Lung (tissue), 12 donors: ENCODE measurements around the gene HFM1. TPM values are rescaled to one million over a fixed set of nuclear protein-coding genes. Genes with fewer than 3 reads are reported as not detected.

Experiments
- ATAC-seq: fragments of 200-7000 bp; cut with Tn5 transposase; one replicate; pipeline ENCODE4 v1.9.1; 2020; ENCODE audit warnings: moderate number of reproducible peaks; ENCODE audit not compliant: insufficient read depth, low FRiP score
- DNase-seq, 3 donors: peaks; one replicate each; pipeline ENCODE4 v3.0.0-alpha.2; 2013 to 2017
- H3K27ac ChIP-seq, 2 donors: one replicate each; pipeline ENCODE4 v1.5.1; 2013; ENCODE audit warnings: mild to moderate bottlenecking in 2 of 2, moderate library complexity in 2 of 2, control low read depth in 1 of 2, inconsistent platforms in 1 of 2, low read depth in 1 of 2, low read length in 1 of 2
- H3K27me3 ChIP-seq, 3 donors: one replicate each; pipeline ENCODE4 v1.5.1; 2013; ENCODE audit warnings: low read length in 2 of 3; ENCODE audit not compliant: control insufficient read depth in 3 of 3, insufficient read depth in 3 of 3
- H3K36me3 ChIP-seq, 4 donors: one replicate each; pipeline ENCODE4 v1.5.1; 2013; ENCODE audit warnings: low read length in 4 of 4, mild to moderate bottlenecking in 1 of 4, moderate library complexity in 1 of 4; ENCODE audit not compliant: control insufficient read depth in 4 of 4, insufficient read depth in 4 of 4
- H3K4me1 ChIP-seq, 5 donors: one replicate each; pipeline ENCODE4 v1.5.1; 2013; ENCODE audit warnings: low read length in 5 of 5, mild to moderate bottlenecking in 2 of 5, moderate library complexity in 1 of 5; ENCODE audit not compliant: control insufficient read depth in 5 of 5, insufficient read depth in 5 of 5
- H3K4me3 ChIP-seq: one replicate; pipeline ENCODE4 v1.5.1; 2013; ENCODE audit warnings: mild to moderate bottlenecking, control low read depth, moderate library complexity
- H3K9ac ChIP-seq, 2 donors: one replicate each; pipeline ENCODE4 v1.5.1; 2013; ENCODE audit warnings: low read length in 2 of 2, control low read depth in 1 of 2; ENCODE audit not compliant: insufficient read depth in 1 of 2
- H3K9me3 ChIP-seq, 4 donors: one replicate each; pipeline ENCODE4 v1.5.1; 2013; ENCODE audit warnings: low read length in 3 of 4, mild to moderate bottlenecking in 1 of 4, moderate library complexity in 1 of 4; ENCODE audit not compliant: control insufficient read depth in 4 of 4, insufficient read depth in 3 of 4
- CTCF ChIP-seq: IDR thresholded peaks from 2 replicates; pipeline ENCODE4 v1.5.1; 2012; ENCODE audit warnings: mild to moderate bottlenecking; ENCODE audit errors: control extremely low read depth, extremely low read depth
- WGBS, 2 donors: extraction: QIAGEN DNeasy Blood & Tissue Kit; methylation state at CpG; one replicate each; pipeline ENCODE4 v1.1.7; 2013; 5-methylcytosine and 5-hydroxymethylcytosine counted together
- polyA plus RNA-seq, 2 donors: library from polyadenylated mRNA; stranded (reverse); fragments of 200-250 nt; gene quantifications; one replicate each; pipeline ENCODE4 v1.2.1, GENCODE V29; 2013
- total RNA-seq, 2 donors: library from RNA; depleted of rRNA in 1 of 2; stranded (reverse); fragments of >200 nt in 1 of 2; gene quantifications; one replicate each; pipeline ENCODE4 v1.2.1, GENCODE V29; 2014 to 2021
- donor health status: control.
- donor health status: control.
- donor health status: Bipolar disorder and iron deficiency.
- donor health status: healthy.
- donor health status: DM: yes; HTN: yes; CAD: no.

HFM1 gene
- total and polyA plus RNA-seq, 4 donors, result 0.16 to 8.0 (median 0.80) TPM

DNA sequence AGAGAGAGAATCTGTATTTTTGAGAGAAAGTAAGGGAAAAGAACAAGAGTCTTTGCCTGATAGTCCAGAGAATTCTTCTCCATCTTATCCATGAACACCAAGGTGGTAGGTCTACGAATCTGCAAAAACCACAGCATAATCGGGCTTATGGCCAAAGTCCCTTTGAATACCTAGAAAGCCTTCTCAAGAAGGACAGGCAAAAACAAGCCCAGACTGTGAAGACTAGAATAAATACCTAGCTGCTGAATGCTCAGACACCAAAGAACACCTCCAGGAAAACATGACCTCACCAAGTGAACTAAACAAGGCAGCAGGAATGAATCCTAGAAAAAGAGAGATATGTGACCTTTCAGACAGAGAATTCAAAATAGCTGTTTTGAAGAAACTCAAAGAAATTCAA lies 79.2 kb downstream of the HFM1 start:
- no peak for ATAC-seq
- 92 to 93% methylated on average over 2 of the region's 2 CpGs for WGBS, 2 donors
- Histone ChIP-seq H3K4me1 (no peaks in the 10 kb centered on the region), H3K4me3 (no peak overlapping the region), H3K9ac (no peak overlapping the region), H3K9me3 (peaks cover 0 to 3% (median 0%) of the 10 kb centered on the region in 4 donors), H3K27ac (no peak overlapping the region), H3K27me3 (no peaks in the 10 kb centered on the region), H3K36me3 (peaks cover 0 to 15% (median 4%) of the 10 kb centered on the region in 4 donors)
- TF ChIP-seq CTCF, result no peak
- no peak for DNase-seq

GRCh38 chr1:91314643-91315042 lies 90.0 kb downstream of the HFM1 start:
- peaks cover 0 to 2% (median 0%) of the 10 kb centered on the region in 4 donors for H3K9me3 ChIP-seq
- DNase-seq, result no peak
- no peak overlapping the region for H3K9ac ChIP-seq
- no peak overlapping the region for H3K4me3 ChIP-seq
- WGBS, 2 donors, result 92 to 93% methylated on average over 2 of the region's 2 CpGs
- no peaks in the 10 kb centered on the region for H3K27me3 ChIP-seq
- no peak for ATAC-seq
- H3K36me3 ChIP-seq, result peaks cover 0 to 13% (median 4%) of the 10 kb centered on the region in 4 donors
- H3K27ac ChIP-seq, result no peak overlapping the region
- H3K4me1 ChIP-seq, result no peaks in the 10 kb centered on the region
- no peak for TF ChIP-seq CTCF

- Histone ChIP-seq H3K4me1 (no peaks in the 10 kb centered on the region), H3K9ac (no peak overlapping the region), H3K36me3 (peaks cover 0 to 13% (median 4%) of the 10 kb centered on the region in 4 donors), H3K9me3 (peaks cover 0 to 4% (median 1%) of the 10 kb centered on the region in 4 donors), H3K4me3 (no peak overlapping the region), H3K27ac (no peak overlapping the region), H3K27me3 (no peaks in the 10 kb centered on the region)
- ATAC-seq (no peak), DNase-seq (no peak)
- WGBS, 2 donors, result 86% methylated on average over 2 of the region's 2 CpGs
- no peak for TF ChIP-seq CTCF
Observed at GRCh38 chr1:91311672-91312071, 93.0 kb downstream of the HFM1 start.

- Histone ChIP-seq H3K27me3 (no peaks in the 10 kb centered on the region), H3K9me3 (peaks cover 0 to 4% (median 2%) of the 10 kb centered on the region in 4 donors), H3K27ac (no peak overlapping the region), H3K36me3 (peaks cover 0 to 13% (median 4%) of the 10 kb centered on the region in 4 donors), H3K4me3 (no peak overlapping the region), H3K4me1 (no peaks in the 10 kb centered on the region), H3K9ac (no peak overlapping the region)
- no peak for TF ChIP-seq CTCF
- no peak for DNase-seq
- no peak for ATAC-seq
Observed at GRCh38 chr1:91308544-91308943, 96.1 kb downstream of the HFM1 start.
